HuH-7.5 (cell line): ENCODE measurements around the gene ADGRB3.

Experiments used
- DNase-seq: peaks from one replicate; pipeline ENCODE4 v3.0.0; 2011; ENCODE audit warnings: low spot score

ADGRB3 gene

DNA sequence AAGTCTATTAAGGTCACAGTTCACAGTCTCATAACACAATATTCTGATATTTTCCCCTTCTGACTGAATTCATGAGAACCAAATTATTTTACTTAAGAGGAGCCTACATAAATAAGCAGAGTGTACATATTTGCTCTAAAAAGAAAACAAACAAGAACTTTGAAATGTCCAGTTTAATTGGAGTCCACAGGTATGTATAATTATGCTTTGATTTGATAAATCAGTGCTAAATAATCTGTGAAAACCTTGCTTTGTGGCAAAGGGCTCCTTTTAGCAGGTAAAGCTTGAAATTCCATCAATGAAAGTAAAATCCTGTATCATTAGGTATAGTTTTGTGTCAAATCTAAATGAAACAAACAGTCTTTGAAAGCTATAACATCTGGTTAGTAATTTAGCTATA lies 69.4 kb downstream of the ADGRB3 start:
- no peak for DNase-seq

DNA sequence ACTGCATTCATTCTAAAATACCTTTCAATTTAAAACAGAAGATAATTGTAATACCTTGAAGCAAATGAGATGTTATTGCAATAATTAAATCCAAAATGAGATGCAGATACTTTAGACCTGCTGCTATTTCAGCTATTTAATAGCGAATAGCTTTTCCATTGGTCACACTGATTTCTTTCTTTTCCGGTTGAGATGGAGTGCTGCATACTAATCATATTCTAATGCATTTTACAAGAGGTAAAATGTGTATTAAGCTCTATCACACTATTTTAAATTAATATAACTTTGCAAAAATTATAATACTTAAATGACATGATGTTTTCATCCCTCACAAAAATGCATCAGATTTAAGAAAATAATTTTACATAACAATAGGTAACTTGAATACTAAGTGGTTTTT lies 74.0 kb downstream of the ADGRB3 start:
- no peak for DNase-seq

DNA sequence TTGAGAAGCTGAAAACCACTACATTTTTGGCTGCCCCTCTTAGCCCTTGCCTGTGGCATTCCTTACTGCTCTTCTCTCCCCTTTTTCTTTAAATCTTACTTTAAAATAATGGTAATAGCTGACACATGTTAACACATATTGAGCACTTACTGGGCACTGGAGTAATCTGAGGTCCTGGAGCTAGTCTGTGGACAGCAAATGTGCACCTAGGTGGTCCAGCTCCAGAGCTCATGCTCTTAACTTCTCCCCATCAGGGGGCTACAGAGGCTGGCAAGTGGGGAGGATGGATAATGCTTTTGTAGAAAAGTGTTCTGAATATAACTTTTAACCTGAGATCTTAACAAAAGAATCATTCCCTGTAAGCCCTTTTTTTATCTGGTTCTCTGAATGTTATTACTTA lies 74.8 kb downstream of the ADGRB3 start:
- DNase-seq: no peak

DNA sequence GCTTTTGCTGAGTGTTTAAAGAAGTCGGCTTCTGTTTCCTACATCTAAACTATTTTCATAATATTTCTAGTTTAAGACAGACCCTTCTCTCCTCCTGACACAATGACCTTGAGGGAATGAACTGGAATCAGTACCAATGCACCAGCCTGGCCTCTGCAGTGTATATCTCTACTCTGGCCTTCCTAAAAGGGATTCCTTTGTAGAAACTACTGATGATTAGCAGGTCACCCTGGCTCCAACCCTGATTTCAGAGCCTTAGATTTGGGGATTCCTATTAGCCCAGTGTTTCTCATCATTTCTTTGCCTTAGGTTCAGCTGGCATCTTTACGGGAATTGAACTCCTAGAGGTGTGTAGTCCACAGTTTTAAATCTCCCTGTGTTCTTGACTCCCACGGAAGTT lies 75.4 kb downstream of the ADGRB3 start:
- DNase-seq: no peak

DNA sequence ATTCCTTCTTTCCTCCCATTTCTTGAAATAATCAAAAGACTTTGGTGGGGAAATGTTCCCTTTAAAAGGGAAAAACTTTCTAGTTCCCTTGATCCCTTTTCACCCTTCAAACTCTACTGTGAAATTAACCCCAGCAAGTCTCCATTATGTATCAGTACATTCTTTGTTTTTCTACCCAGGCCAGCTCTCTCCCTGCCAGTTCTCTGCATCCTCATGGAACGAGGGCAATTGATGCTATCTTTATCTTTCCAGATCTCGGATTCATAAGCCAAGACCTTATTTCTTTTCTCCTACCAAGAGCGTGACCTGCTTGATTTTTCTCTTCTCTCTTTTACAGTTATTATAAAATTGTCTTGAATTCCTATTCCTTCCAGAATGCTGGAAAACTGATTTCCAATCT lies 75.8 kb downstream of the ADGRB3 start:
- DNase-seq: no peak

DNA sequence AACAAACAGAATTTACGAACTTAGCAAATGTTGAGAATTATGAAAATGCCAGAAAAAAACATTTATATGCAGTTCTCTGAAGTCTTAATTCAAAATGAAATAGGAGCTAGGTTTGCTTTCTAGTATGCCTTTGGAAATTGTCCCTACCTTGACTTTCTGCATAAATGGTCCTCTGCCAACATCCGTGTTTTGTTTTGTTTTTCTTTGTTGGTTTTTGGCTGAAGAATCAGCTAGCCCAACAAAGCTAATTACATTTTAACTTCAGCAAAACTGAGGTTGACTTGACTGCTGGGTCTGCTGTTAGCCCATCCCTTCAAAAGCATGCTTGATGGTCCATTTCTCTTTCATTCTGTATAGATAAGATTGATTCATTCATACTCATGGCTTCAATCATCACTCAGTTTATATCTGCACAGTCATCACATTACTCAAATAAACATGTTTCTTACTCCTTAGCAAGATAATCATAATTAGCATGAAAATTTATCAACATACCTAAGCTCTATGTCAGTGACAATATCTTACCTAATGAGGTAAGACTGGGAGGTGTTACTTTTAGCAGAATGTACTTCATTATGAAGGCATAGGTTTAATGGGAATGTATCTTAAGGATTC lies 76.4 kb downstream of the ADGRB3 start:
- DNase-seq: no peak

DNA sequence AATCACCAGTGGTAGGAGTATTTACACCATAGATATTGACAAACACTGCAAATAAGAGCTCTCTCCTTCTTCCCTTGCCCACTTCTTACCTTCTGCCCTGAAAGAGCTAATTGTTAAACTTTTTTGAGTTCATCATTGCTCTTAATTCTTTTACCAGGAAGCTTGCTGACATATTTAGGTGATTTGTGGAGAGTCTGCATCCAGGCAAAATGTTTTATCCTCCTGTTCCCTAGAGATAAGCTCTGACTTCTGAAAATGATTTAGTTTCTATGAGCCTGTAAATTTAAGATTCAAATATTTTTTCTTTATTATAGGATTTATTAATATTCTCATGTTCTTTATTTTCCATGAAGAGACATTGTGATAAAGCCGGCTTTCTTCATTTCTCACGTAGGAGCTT lies 81.5 kb downstream of the ADGRB3 start:
- DNase-seq: no peak

DNA sequence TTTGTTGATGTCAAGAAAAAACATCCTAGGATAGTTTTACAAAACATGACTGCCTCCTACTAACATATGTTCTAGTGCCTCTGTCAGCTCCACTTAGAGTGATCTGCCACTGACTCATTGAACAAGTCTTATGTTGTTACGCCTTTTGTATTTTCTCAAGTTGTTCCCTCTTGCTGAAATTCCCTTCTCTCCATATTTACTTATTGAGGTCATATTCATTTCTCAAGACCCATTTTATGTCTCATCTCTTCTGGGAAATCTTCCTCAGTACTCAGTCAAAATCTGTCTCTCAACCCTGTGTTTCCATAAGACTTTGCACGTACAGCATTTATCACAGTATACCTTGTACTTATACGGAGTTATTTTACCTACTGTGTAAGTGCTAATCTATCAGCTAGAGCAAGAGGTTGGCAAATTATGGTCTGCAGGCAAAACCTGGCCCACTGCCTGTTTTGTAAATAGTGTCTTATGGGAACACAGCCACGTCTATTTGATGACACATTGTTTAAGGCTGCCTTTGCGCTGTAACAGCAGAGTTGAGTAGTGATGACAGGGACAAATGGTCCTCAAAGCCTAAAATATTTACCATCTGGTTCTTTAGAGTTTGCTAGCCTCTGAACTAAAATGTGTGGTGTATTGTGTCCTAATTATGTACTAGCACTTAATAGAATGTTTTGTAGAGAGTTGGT lies 83.4 kb downstream of the ADGRB3 start:
- no peak for DNase-seq

DNA sequence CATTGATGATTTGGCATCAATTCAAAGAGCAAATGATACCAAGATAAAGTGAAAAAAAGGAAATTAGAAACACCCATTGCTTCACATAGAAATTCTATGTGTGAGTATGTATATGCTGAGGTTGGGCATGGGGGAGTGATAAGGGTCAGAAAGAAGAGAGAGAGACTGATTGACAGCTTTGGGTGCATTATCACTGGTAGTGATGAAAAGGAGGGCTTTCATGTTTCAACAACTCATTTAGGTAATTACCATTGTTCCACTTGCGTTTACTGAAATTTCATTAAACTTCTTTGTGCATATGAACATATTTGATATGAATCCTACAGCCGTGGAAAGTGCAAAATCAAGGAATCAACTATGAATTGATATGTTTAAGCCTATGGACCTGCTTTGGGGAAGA lies 84.7 kb downstream of the ADGRB3 start:
- DNase-seq: no peak

DNA sequence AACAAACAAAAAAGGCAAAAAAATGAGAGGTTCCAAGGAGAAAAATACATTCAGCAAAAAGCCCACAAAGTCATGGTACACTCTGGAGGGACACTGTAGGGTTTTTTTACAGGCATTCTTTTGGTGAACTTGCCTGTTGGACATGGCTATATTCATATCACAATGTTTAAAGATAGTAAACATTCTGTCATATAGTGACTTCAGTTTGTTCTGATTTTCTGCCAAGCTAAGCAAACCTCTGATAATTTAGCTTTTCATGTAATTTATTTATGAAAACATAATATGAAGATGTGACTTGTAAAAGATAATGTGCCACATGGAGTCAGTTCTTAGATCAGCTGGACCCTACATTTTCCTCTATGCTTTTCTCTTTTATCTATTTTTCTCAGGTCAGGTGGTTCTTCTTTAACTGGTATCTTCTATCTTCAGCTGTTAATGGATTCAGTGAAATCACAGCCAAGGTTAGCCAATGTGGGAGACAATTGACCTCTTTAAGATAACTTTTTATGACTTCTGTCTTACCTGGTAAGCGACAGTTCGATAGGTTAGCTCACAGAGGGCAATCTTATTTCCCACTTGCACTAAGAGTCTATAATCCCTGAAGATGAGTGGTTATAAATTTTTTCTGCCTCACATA lies 87.9 kb downstream of the ADGRB3 start:
- DNase-seq: no peak

DNA sequence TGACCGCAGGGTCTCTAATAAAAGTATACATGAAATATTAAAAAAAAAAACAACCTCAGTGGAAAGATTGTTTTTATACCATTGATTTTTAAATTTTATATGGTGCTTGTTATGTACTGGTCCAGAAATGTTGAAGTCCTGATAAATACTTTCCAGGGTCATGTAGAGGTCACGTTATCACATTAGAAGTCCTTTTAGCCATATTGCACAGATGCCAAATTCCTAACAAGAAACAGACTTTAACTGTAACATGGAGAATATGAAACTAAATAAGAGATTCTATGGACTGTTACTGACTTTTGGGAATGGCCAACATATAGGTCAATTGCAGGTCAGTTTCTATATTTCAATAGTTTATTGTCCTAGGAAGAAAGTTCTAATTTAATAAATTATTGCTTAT lies 89.0 kb downstream of the ADGRB3 start:
- no peak for DNase-seq

DNA sequence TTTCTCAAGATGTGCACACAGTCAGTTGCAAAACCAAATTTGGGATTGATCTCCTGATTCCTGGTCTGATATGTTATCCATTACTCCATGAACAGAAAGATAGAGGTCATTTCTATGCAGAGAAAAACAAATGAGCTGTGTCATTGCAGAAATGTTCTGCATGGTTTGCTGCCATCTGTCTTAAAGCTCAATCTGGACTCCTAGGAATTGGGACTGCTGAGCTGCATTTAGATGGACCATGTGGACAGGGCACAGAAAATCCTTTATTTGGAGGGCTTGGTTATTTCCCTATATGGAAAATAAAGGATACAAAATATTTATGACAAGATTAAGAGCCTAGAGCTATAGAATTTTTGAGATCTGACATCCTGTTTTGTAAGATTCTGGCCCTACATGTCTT lies 91.3 kb downstream of the ADGRB3 start:
- no peak for DNase-seq

DNA sequence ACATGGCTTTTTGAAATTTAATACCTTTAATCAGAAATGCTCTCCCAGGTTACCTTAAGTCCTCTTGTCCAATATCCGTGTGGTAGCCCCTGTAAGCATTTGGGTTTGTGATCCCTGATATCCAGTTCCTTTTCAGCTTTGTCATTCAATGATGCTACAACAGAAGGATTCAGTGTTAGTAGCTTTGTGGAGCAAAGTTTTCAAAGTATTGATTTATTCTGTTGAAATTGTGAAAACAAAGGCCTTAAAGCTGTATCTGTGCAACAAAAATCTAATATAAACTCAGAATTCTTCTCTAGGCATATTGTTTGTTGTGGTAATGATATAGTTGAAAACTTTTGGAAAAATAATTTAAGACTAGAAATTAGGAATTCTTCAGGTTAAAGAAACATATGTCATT lies 91.9 kb downstream of the ADGRB3 start:
- DNase-seq: no peak

DNA sequence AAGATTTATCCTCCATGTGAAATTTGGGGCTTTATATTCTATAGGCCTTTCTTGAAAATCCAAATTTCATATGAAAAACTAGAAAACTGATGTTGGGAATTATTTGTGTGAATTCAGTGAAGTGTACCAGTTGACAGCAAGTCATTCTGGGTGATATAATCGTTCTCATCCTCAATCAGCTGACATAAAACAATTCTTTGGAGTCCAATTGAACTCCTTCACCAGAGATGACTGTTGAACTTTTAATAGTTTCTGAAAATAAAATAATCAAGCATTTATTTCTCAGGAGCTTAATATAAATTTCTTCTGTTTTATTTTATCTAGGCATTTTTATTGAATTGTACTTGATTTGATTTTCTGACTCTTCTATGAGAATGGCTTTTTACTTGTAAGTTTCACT lies 92.6 kb downstream of the ADGRB3 start:
- DNase-seq: no peak

DNA sequence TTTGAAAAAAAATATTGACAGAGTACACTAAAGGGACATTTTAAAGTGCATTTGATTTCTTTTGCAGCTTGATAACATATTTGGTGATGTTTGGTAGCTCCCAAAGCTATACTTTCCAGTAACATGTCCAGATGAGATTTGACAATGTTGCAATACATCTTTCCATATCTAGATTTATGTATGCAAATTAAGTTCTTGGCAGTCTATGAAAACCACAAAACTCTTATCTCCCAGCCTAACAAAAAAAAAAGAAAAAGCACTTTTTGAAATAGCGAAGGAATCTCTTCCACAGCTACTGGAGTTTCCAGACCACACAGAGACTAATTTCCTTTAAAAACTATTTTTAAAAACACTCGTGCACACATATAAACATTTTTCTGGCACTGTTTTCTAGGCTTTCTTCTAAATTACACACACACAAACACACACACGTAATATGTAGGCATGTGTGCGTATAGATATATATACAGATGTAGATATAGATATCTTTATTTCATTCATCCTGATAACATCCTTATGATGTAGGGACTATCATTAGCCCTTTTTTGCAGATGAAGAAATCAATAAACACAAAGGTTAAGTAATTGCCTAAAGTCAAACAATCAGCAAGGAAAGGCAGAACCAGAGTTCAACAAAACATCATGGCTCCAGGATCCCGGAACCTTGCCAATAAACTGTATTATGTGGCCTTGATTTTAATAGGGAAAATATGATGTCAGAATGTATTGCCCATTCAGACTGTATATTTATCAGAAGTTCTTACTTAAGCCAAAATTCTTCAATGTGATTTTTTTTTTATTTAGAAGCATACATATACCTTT lies 93.3 kb downstream of the ADGRB3 start:
- DNase-seq: no peak

DNA sequence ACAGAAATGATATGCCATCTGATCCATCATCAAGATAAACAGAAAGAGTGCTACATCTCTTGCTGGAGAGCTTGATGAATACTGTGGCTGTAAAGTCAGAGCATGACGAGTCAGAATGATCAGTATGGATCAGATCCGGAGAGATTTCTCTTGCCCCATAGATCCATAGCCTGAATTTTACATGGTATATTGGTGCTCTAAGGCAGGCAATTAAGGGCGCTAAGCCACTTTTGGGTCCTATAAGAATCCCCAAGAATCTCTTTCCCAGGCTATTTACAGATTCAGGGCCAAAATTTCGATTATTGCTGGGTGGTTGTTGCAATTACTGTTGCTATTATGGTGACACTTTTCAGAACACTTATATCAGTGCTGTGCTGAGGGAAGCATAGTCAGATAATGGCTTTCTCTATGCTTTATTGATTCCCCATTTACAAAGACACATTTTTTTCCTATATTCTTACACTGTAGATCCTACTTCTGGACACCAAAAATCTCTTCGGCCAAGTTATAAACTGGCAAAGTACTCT lies 94.4 kb downstream of the ADGRB3 start:
- no peak for DNase-seq

DNA sequence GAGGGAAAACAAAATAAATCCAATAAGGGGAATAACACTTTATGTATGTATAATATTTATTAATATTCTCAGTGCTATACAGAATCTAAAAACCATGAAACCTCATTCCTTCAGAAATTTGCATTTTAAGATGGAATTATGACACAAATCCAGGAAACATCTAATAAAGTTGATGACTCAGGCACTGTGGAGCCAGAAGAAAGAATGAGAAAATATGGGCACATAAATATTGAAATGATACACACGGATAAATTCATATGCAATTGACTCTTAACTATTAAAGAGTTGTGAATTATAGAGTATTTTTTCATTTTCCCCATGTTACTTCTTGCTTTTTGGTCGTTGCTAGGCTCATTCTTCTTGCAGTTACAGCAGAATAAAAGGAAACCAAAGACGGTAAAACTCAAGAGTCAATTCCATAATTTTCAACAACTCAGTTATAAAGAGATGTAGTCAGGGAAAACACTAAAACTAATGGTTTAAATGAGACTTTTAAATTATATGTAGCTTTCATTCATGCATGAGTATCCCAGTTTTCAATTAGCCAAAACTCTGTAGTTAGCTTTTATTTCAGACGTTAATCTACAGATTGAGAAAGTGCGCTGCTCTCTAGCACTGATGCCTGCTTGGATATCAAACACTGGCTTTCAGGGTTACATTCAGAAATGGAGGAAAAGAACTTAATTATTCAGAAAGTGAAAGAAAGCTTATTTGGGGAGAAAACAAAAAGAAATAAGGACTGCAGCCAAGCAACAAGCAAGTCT lies 95.4 kb downstream of the ADGRB3 start:
- DNase-seq: no peak

DNA sequence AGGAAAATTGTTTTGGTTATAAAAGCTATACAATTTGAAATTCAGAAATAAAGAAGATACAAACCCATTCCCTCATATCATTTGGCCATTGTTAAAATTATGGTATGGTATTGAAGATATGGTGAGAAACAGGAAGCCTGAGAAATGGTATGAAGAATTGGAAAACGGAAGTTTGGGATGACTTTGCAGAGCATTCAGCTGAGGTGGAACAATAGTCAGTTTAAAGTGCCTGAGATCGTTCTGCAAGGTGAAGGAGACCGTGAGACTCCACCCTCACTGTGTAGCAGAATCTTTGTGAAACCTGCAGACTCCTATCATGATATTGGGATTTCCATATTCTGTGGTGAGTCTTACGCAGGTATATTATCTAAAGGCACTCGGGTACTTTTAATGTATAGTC lies 97.3 kb downstream of the ADGRB3 start:
- DNase-seq: no peak

DNA sequence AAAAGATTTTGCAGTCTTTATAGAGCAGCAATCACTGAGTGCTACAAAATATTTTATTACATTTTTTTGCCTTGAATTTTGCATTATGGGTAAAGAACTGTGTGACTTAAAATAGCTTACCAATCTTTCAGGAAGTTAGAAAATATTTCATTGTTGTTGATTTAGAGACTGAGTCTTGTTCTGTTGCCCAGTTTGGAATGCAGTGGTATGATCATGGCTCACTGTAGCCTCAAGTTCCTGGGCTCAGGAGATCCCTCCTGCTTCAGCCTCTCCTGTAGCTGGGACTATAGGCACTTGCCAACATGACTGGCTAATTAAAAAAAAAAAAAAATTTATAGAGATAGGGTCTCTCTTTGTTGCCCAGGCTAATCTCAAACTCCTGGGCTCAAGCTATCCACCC lies 100.8 kb downstream of the ADGRB3 start:
- DNase-seq: no peak

DNA sequence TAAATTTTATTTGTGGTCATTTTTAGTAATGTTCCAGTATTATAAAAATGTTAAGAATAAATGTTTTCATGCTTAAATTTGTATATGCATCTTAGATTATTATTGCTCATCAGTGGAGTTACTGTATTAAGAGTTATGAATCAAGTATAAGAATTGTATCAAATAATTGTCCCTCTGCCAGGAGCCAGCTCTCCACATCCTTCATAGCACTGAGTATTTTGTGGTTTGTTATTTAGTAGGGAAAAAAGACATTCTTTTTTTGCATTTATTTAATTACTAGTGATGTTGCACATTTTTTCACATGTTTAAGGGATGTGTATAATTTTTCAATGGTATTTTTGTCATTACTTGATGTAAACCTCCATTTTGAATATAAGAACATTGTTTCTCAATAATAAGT lies 102.0 kb downstream of the ADGRB3 start:
- DNase-seq: no peak

DNA sequence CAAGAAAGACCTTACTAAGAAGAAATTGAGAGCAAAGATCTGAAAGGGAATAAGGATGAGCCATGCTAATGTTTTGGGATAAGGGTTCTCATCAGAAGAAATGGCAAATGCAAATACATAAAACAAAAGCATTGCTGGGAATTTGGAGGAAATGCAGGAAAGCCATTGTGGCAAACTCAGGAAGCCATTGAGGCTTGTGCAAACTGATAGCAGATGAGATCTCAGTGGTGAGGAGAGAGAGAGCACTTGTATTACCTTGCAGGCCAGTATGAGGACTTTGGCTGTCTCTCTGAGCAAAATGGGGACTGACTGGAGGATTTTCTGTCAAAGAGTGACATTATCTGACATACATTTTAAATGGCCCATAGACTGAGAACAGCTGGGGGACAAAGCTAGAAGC lies 103.0 kb downstream of the ADGRB3 start:
- no peak for DNase-seq
